KOPT-K1 (cell line): ENCODE measurements around the gene SNCG.

ENCODE experiments used
- H3K27ac ChIP-seq: fragments of 200-600 bp; sonication (generic); 2 replicates; pipeline ENCODE4 v1.5.1; 2016; ENCODE audit warnings: antibody characterized with exemption, mild to moderate bottlenecking, low read depth, low read length; ENCODE audit not compliant: poor library complexity, severe bottlenecking
- H3K36me3 ChIP-seq: fragments of 200-600 bp; sonication (generic); 2 replicates; pipeline ENCODE4 v1.5.1; 2017; ENCODE audit warnings: antibody characterized with exemption, mild to moderate bottlenecking, low read length, moderate library complexity; ENCODE audit not compliant: insufficient read depth
- H3K9me3 ChIP-seq: fragments of 200-600 bp; sonication (generic); 2 replicates; pipeline ENCODE4 v1.5.1; 2017; ENCODE audit warnings: antibody characterized with exemption, low read length, mild to moderate bottlenecking; ENCODE audit not compliant: insufficient read depth, poor library complexity, severe bottlenecking

SNCG gene

GRCh38 chr10:86962136-86962980 is 4.0 kb downstream of the SNCG start:
- H3K27ac ChIP-seq: no peak overlapping the region

GRCh38 chr10:86962981-86963310 is 4.5 kb downstream of the SNCG start:
- Histone ChIP-seq H3K36me3 (no peaks in the 10 kb centered on the region), H3K27ac (no peak overlapping the region), H3K9me3 (no peaks in the 10 kb centered on the region)

More at GRCh38 chr10:86962136-86962980, 4.0 kb downstream of the SNCG start:
- H3K36me3 ChIP-seq: no peaks in the 10 kb centered on the region
- no peaks in the 10 kb centered on the region for H3K9me3 ChIP-seq

GRCh38 chr10:86963341-86963919 is 5.0 kb downstream of the SNCG start:
- Histone ChIP-seq H3K36me3 (no peaks in the 10 kb centered on the region), H3K9me3 (no peaks in the 10 kb centered on the region), H3K27ac (no peak overlapping the region)

GRCh38 chr10:86964061-86964846 is 5.9 kb downstream of the SNCG start:
- Histone ChIP-seq H3K36me3 (no peaks in the 10 kb centered on the region), H3K9me3 (no peaks in the 10 kb centered on the region), H3K27ac (no peak overlapping the region)

- Histone ChIP-seq H3K9me3 (no peaks in the 10 kb centered on the region), H3K27ac (no peak overlapping the region), H3K36me3 (no peaks in the 10 kb centered on the region)
Observed at GRCh38 chr10:86964847-86965190, 6.4 kb downstream of the SNCG start.

- no peaks in the 10 kb centered on the region for H3K36me3 ChIP-seq
- H3K9me3 ChIP-seq: no peaks in the 10 kb centered on the region
- H3K27ac ChIP-seq: no peak overlapping the region
Observed at GRCh38 chr10:86965986-86966654, 7.7 kb downstream of the SNCG start.

- no peak overlapping the region for H3K27ac ChIP-seq
- no peaks in the 10 kb centered on the region for H3K9me3 ChIP-seq
- H3K36me3 ChIP-seq: no peaks in the 10 kb centered on the region
Observed at GRCh38 chr10:86967481-86967941, 9.1 kb downstream of the SNCG start.

GRCh38 chr10:86968271-86968993 is 10.0 kb downstream of the SNCG start, which contains the start of gene ADIRF:
ADIRF (plus strand) TSS chr10:86968482; CDS start chr10:86968545, 63 bp downstream.
- Histone ChIP-seq H3K36me3 (no peaks in the 10 kb centered on the region), H3K27ac (no peak within 1 kb of the TSS), H3K9me3 (no peaks in the 10 kb centered on the region)

GRCh38 chr10:86968994-86969355 is 10.6 kb downstream of the SNCG start:
- Histone ChIP-seq H3K27ac (no peak overlapping the region), H3K36me3 (no peaks in the 10 kb centered on the region), H3K9me3 (no peaks in the 10 kb centered on the region)

- Histone ChIP-seq H3K9me3 (no peaks in the 10 kb centered on the region), H3K27ac (no peak overlapping the region)
Observed at GRCh38 chr10:86969421-86970041, 11.1 kb downstream of the SNCG start.

GRCh38 chr10:86970162-86970981 is 12.0 kb downstream of the SNCG start:
- H3K36me3 ChIP-seq: no peaks in the 10 kb centered on the region
- peak overlapping the region; percentile 50 for H3K27ac ChIP-seq
- H3K9me3 ChIP-seq: no peaks in the 10 kb centered on the region

More at GRCh38 chr10:86969421-86970041, 11.1 kb downstream of the SNCG start:
- no peaks in the 10 kb centered on the region for H3K36me3 ChIP-seq

- Histone ChIP-seq H3K9me3 (no peaks in the 10 kb centered on the region), H3K36me3 (no peaks in the 10 kb centered on the region), H3K27ac (peak overlapping the region; percentile 50)
Observed at GRCh38 chr10:86970982-86971231, 12.5 kb downstream of the SNCG start.

- H3K27ac ChIP-seq: peak overlapping the region; percentile 50
Observed at GRCh38 chr10:86971232-86971991, 13.0 kb downstream of the SNCG start.

More at GRCh38 chr10:86971232-86971991, 13.0 kb downstream of the SNCG start:
- no peaks in the 10 kb centered on the region for H3K9me3 ChIP-seq
- H3K36me3 ChIP-seq: no peaks in the 10 kb centered on the region
